Aorta (tissue), 5 donors: Measurements from ENCODE around the gene CCDC33. TPM values are rescaled to one million over a fixed set of nuclear protein-coding genes. Genes with fewer than 3 reads are reported as not detected.
"Not testable (repeated sequence)": the region's sequence is repeated elsewhere in the genome, so short reads cannot be mapped to it uniquely, and the experiment has no call there.

Experiments
- ATAC-seq: fragments of 200-7000 bp; cut with Tn5 transposase; one replicate; pipeline ENCODE4 v1.9.1; 2022; ENCODE audit warnings: moderate library complexity; ENCODE audit not compliant: low FRiP score
- DNase-seq, 2 donors: peaks; one replicate each; pipeline ENCODE4 v3.0.0-alpha.2; 2020
- H3K27ac ChIP-seq, 2 donors: one replicate each; pipeline ENCODE4 v1.5.1; 2013; ENCODE audit warnings: low read length in 2 of 2, mild to moderate bottlenecking in 2 of 2, moderate library complexity in 2 of 2, control low read depth in 1 of 2, inconsistent platforms in 1 of 2, low read depth in 1 of 2
- H3K27me3 ChIP-seq, 2 donors: one replicate each; pipeline ENCODE4 v1.6.1; 2013; ENCODE audit warnings: control low read depth in 1 of 2, low read length in 1 of 2, mild to moderate bottlenecking in 1 of 2, moderate library complexity in 1 of 2; ENCODE audit not compliant: insufficient read depth in 2 of 2, control insufficient read depth in 1 of 2
- H3K36me3 ChIP-seq, 2 donors: one replicate each; pipeline ENCODE4 v1.6.1; 2013; ENCODE audit warnings: control low read depth in 1 of 2, low read length in 1 of 2, mild to moderate bottlenecking in 1 of 2; ENCODE audit not compliant: insufficient read depth in 2 of 2, control insufficient read depth in 1 of 2
- H3K4me1 ChIP-seq, 2 donors: one replicate each; pipeline ENCODE4 v1.6.1; 2013; ENCODE audit warnings: low read length in 2 of 2, control low read depth in 1 of 2, mild to moderate bottlenecking in 1 of 2, moderate library complexity in 1 of 2; ENCODE audit not compliant: insufficient read depth in 2 of 2, control insufficient read depth in 1 of 2
- H3K4me3 ChIP-seq, 2 donors: one replicate each; pipeline ENCODE4 v1.5.1; 2013; ENCODE audit warnings: low read length in 2 of 2, control low read depth in 1 of 2, mild to moderate bottlenecking in 1 of 2
- H3K9me3 ChIP-seq: one replicate; pipeline ENCODE4 v1.6.1; 2013; ENCODE audit warnings: mild to moderate bottlenecking, low read length; ENCODE audit not compliant: control insufficient read depth
- WGBS, 2 donors: extraction: QIAGEN DNeasy Blood & Tissue Kit; methylation state at CpG; one replicate each; pipeline ENCODE4 v1.1.7; 2013; 5-methylcytosine and 5-hydroxymethylcytosine counted together
- intact Hi-C, 2 donors: fragments of 100-400 bp; cut with DNase I; formaldehyde crosslinking; loops; one replicate each; pipeline versions ENCODE4 v1.14.2 to v1.15.0; 2022
- polyA plus RNA-seq, 2 donors: library from polyadenylated mRNA; stranded (reverse); fragments of 200-250 nt; gene quantifications; one replicate each; pipeline ENCODE4 v1.2.3, GENCODE V29; 2013
- total RNA-seq, 2 donors: library from RNA; stranded (reverse); fragmentation: NEBNext Ultra II Directional; extraction: Animal tissue kit (Norgen Biotek cat#: 25700); gene quantifications; one replicate each; pipeline ENCODE4 v1.2.1, GENCODE V29; 2021
- donor health status: healthy with polysubstance abuse.
- donor health status: Bipolar disorder and iron deficiency.
- donor health status: DM: no; HTN: no; CAD: no.
- donor health status: DM: no; HTN: no; CAD: no.
- donor health status: DM: yes; HTN: yes; CAD: no.

Gene CCDC33
- total and polyA plus RNA-seq, 4 donors, result not detected

GRCh38 chr15:74351670-74352069 is 115.5 kb downstream of the CCDC33 start:
- no peak overlapping the region for H3K27ac ChIP-seq
- no peaks in the 10 kb centered on the region for H3K36me3 ChIP-seq
- DNase-seq (no peak), ATAC-seq (no peak)
- H3K4me3 ChIP-seq, result no peak overlapping the region
- H3K27me3 ChIP-seq, result no peaks in the 10 kb centered on the region
- no peaks in the 10 kb centered on the region for H3K4me1 ChIP-seq
- intact Hi-C loops, result no loop called here
- 42 to 48% methylated on average over 3 of the region's 3 CpGs for WGBS, 2 donors
- no peaks in the 10 kb centered on the region for H3K9me3 ChIP-seq

- Histone ChIP-seq H3K4me3 (no peak overlapping the region), H3K36me3 (no peaks in the 10 kb centered on the region), H3K27ac (no peak overlapping the region), H3K9me3 (no peaks in the 10 kb centered on the region), H3K4me1 (peaks cover 0 to 1% of the 10 kb centered on the region in 2 donors), H3K27me3 (no peaks in the 10 kb centered on the region)
- no peak for ATAC-seq
- DNase-seq, result no peak
- intact Hi-C loops, result no loop called here
- WGBS, 2 donors, result 81 to 84% methylated on average over 3 of the region's 3 CpGs
These were observed 116.3 kb downstream of the CCDC33 start for GRCh38 chr15:74352393-74352910.

- H3K9me3 ChIP-seq, H3K27me3 ChIP-seq, intact Hi-C loops, H3K27ac ChIP-seq, DNase-seq, H3K4me3 ChIP-seq, ATAC-seq, H3K4me1 ChIP-seq, H3K36me3 ChIP-seq: not testable (repeated sequence)
- WGBS, 2 donors, result 70 to 86% methylated on average over 2 of the region's 2 CpGs
These were observed 117.9 kb downstream of the CCDC33 start for GRCh38 chr15:74353992-74354391.

- ATAC-seq, H3K9me3 ChIP-seq, intact Hi-C loops, H3K27ac ChIP-seq, H3K36me3 ChIP-seq, H3K27me3 ChIP-seq, DNase-seq, H3K4me3 ChIP-seq, H3K4me1 ChIP-seq: not testable (repeated sequence)
- 86 to 89% methylated on average over 6 of the region's 6 CpGs for WGBS, 2 donors
These were observed 119.9 kb downstream of the CCDC33 start for GRCh38 chr15:74356050-74356449.

GRCh38 chr15:74357514-74357913 is 121.4 kb downstream of the CCDC33 start:
- H3K27me3 ChIP-seq, intact Hi-C loops, DNase-seq, H3K4me1 ChIP-seq, H3K36me3 ChIP-seq, H3K9me3 ChIP-seq, H3K27ac ChIP-seq, ATAC-seq, H3K4me3 ChIP-seq: not testable (repeated sequence)
- 91 to 92% methylated on average over 7 of the region's 7 CpGs for WGBS, 2 donors

- ATAC-seq, H3K36me3 ChIP-seq, H3K27me3 ChIP-seq, H3K27ac ChIP-seq, intact Hi-C loops, H3K9me3 ChIP-seq, H3K4me1 ChIP-seq, H3K4me3 ChIP-seq, DNase-seq: not testable (repeated sequence)
- WGBS, 2 donors, result 64 to 70% methylated on average over 6 of the region's 6 CpGs
These were observed 123.2 kb downstream of the CCDC33 start for GRCh38 chr15:74359376-74359775.

- H3K4me1 ChIP-seq, H3K27me3 ChIP-seq, H3K9me3 ChIP-seq, H3K27ac ChIP-seq, intact Hi-C loops, H3K4me3 ChIP-seq, ATAC-seq, DNase-seq, H3K36me3 ChIP-seq: not testable (repeated sequence)
- WGBS, 2 donors, result 24 to 31% methylated on average over 1 of the region's 1 CpG
These were observed 124.7 kb downstream of the CCDC33 start for GRCh38 chr15:74360855-74361254.

- 90 to 96% methylated on average over 1 of the region's 1 CpG for WGBS, 2 donors
- no peak for ATAC-seq
- H3K36me3 ChIP-seq, result no peaks in the 10 kb centered on the region
- H3K4me3 ChIP-seq, result no peak overlapping the region
- no peak overlapping the region for H3K27ac ChIP-seq
- no peaks in the 10 kb centered on the region for H3K4me1 ChIP-seq
- H3K9me3 ChIP-seq, result no peaks in the 10 kb centered on the region
- no peak for DNase-seq
- H3K27me3 ChIP-seq, result no peaks in the 10 kb centered on the region
- intact Hi-C loops, result no loop called here
These were observed 126.4 kb downstream of the CCDC33 start for GRCh38 chr15:74362482-74362881.

GRCh38 chr15:74364936-74365597 is 128.9 kb downstream of the CCDC33 start:
- Histone ChIP-seq H3K27ac (no peak overlapping the region), H3K9me3 (no peaks in the 10 kb centered on the region), H3K4me3 (no peak overlapping the region), H3K36me3 (no peaks in the 10 kb centered on the region), H3K27me3 (no peaks in the 10 kb centered on the region), H3K4me1 (no peaks in the 10 kb centered on the region)
- 90 to 93% methylated on average over 12 of the region's 12 CpGs for WGBS, 2 donors
- intact Hi-C loops, result no loop called here
- ATAC-seq, result peak; percentile 31
- no peak for DNase-seq
